ENCODE results near the gene VENTX.

VENTX gene

DNA sequence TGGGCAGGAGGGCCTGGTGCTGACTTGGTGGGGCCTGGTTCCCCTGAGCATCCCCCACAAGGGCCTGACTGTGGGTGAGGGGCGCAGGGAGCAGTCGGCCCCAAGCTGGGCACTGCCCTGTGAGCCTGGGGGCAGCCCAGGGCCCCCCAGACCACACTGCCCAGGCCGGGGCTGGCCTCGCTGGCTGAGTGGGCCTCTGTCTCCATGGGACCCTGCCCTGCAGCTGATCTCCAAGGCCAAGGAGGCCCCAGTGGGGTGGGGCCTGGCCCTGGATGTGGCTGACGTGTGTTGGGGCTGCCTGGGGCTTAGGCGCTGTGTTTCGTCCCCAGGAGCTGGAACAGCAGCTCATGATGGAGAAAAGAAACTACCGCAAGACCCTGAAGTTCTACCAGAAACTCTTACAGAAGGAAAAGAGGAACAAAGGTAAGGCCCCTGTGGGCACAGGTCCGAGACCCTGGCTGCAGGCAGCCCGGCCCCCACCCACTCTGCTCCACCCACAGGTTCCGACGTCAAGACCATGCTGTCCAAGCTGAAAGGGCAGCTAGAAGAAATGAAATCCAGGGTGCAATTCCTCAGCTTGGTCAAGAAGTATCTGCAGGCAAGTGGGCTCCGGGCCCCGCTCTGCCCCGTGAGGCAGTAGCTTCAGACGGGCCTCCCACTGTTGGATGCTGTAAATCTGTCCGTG, 31.2 kb upstream of the VENTX start:
- ChIA-PET POLR2A (no interaction called here), CTCF (no interaction called here)
- no peak for DNase-seq (ENCODE audit: low read depth, low spot score)
- TF ChIP-seq CTCF (IDR thresholded peaks at IDR 0.05; ENCODE audit: insufficient read depth, low read length, missing control alignments), result no peak
- no peak overlapping the region for H3K4me3 ChIP-seq (ENCODE audit: low read depth, low read length)

- CTCF ChIA-PET, result no interaction called here
- POLR2A ChIA-PET, result no interaction called here
- no peak for DNase-seq (ENCODE audit: low read depth, low spot score)
- no peak for TF ChIP-seq CTCF (IDR thresholded peaks at IDR 0.05; ENCODE audit: insufficient read depth, low read length, missing control alignments)
- H3K4me3 ChIP-seq (ENCODE audit: low read depth, low read length), result no peak overlapping the region
These were observed 30.5 kb upstream of the VENTX start for GRCh38 chr10:133207041-133207600.

GRCh38 chr10:133207627-133208026, 30.0 kb upstream of the VENTX start:
- CTCF ChIA-PET, result no interaction called here
- DNase-seq (ENCODE audit: low read depth, low spot score), result no peak
- H3K4me3 ChIP-seq (ENCODE audit: low read depth, low read length), result no peak overlapping the region
- TF ChIP-seq CTCF (IDR thresholded peaks at IDR 0.05; ENCODE audit: insufficient read depth, low read length, missing control alignments), result no peak
- POLR2A ChIA-PET, result no interaction called here

GRCh38 chr10:133208466-133208865, 29.2 kb upstream of the VENTX start:
- CTCF ChIA-PET, result no interaction called here
- no peak overlapping the region for H3K4me3 ChIP-seq (ENCODE audit: low read depth, low read length)
- DNase-seq (ENCODE audit: low read depth, low spot score), result no peak
- POLR2A ChIA-PET, result no interaction called here
- no peak for TF ChIP-seq CTCF (IDR thresholded peaks at IDR 0.05; ENCODE audit: insufficient read depth, low read length, missing control alignments)

DNA sequence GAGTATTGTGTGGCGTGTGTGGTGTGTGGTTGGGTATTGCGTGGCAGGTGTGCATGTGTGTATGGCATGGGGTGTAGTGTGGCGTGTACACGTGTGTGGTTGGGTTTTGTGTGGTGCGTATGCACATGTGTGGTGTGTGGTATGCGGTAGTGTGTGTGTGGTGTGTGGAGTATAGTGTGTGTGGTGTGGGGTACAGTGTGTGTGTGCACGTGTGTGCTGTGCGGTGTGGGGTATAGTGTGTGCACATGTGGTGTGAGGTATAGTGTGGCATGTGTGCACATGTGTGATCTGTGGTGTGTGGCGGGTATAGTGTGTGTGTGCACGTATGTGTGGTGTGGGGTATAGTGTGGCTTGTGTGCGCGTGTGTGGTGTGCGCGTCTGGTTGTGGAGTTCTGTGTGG, 28.5 kb upstream of the VENTX start:
- DNase-seq (ENCODE audit: low read depth, low spot score), result no peak
- ChIA-PET CTCF (no interaction called here), POLR2A (no interaction called here)
- TF ChIP-seq CTCF (IDR thresholded peaks at IDR 0.05; ENCODE audit: insufficient read depth, low read length, missing control alignments), result no peak
- H3K4me3 ChIP-seq (ENCODE audit: low read depth, low read length), result no peak overlapping the region

GRCh38 chr10:133209641-133210040, 28.0 kb upstream of the VENTX start:
- ChIA-PET CTCF (interaction anchor here (0.9 kb wide), 1 partner anchor 92 kb away, joined by 3 read pairs; no protein-coding TSS in a partner anchor), POLR2A (no interaction called here)
- DNase-seq (ENCODE audit: low read depth, low spot score), result no peak
- H3K4me3 ChIP-seq (ENCODE audit: low read depth, low read length), result no peak overlapping the region
- no peak for TF ChIP-seq CTCF (IDR thresholded peaks at IDR 0.05; ENCODE audit: insufficient read depth, low read length, missing control alignments)
